ENCODE data around the gene DAAM1. TPM values are rescaled to one million over a fixed set of nuclear protein-coding genes. Genes with fewer than 3 reads are reported as not detected.

DAAM1 gene
- total and polyA plus RNA-seq, 12 donors = 22.8 to 102 (median 75.2) TPM

DNA sequence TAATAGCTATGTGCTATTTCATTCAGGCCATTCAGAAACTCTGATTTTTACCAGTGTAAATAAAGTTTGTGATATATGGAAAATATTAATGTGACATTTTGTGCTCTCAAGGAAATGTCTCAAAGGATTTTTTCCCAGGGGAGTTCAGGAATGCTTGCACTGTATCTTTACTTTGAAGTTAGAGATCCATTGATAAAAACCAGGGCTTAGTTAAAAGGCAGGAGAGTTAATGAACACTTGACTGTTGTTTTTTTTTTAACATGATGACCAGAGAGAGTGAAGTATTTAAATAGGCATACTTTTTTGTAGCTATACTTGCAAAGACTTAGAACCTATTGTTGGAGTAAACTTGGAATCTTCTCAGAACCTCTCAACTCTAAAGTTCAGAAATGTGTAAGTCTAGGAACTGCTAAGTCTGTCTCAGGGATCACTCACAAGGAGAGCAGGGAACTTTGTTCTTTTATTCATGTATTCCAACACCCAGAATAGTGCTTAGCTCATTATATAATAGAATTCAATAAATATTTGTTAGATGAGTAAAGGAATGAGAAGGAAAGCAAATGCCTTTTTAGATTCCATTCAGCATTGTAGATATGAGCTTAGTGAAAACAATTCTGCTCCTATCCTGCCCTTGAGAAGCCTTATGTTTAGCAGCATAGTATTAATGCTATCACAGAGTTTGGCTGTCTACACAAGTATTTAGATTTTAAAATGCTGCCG, 117.5 kb downstream of the DAAM1 start:
- ATAC-seq (peak in 3 of 8 donors; percentile 12 to 28 (median 15)), DNase-seq (no peak)
- no peaks in the 10 kb centered on the region for H3K36me3 ChIP-seq
- peaks cover 2 to 88% (median 57%) of the 10 kb centered on the region in 9 donors for H3K4me1 ChIP-seq
- intact Hi-C loops (cut with DNase I) = loop anchor here in 2 of 10 donors (10.0 kb wide), 1 partner anchor 111 kb away; no protein-coding TSS in a partner anchor
- no peaks in the 10 kb centered on the region for H3K27me3 ChIP-seq
- no peak overlapping the region for H3K4me3 ChIP-seq
- WGBS, 2 donors = 15 to 37% methylated on average over 1 of the region's 1 CpG
- H3K9me3 ChIP-seq = no peaks in the 10 kb centered on the region
- peak overlapping the region in 6 of 10 donors; percentile 20 to 47 (median 34) for H3K27ac ChIP-seq
- no peak for TF ChIP-seq CTCF (IDR thresholded peaks at IDR 0.05)

- H3K4me1 ChIP-seq = peaks cover 2 to 85% (median 50%) of the 10 kb centered on the region in 9 donors
- 82 to 96% methylated on average over 1 of the region's 1 CpG for WGBS, 2 donors
- ATAC-seq = peak in 1 of 8 donors; percentile 29
Measured at GRCh38 chr14:59306775-59307174, 118.3 kb downstream of the DAAM1 start.

GRCh38 chr14:59308086-59308485, 119.6 kb downstream of the DAAM1 start:
- H3K36me3 ChIP-seq = no peaks in the 10 kb centered on the region
- no peak for TF ChIP-seq CTCF (IDR thresholded peaks at IDR 0.05)
- DNase-seq (no peak), ATAC-seq (no peak)
- intact Hi-C loops (cut with DNase I) = loop anchor here in 2 of 10 donors (10.0 kb wide), 1 partner anchor 113 kb away; no protein-coding TSS in a partner anchor
- H3K27ac ChIP-seq = peak overlapping the region in 7 of 10 donors; percentile 11 to 59 (median 29)
- H3K27me3 ChIP-seq = no peaks in the 10 kb centered on the region
- peaks cover 2 to 85% (median 50%) of the 10 kb centered on the region in 9 donors for H3K4me1 ChIP-seq
- no peak overlapping the region for H3K4me3 ChIP-seq
- H3K9me3 ChIP-seq = no peaks in the 10 kb centered on the region

More at GRCh38 chr14:59306775-59307174, 118.3 kb downstream of the DAAM1 start:
- Histone ChIP-seq H3K27ac (peak overlapping the region in 5 of 10 donors; percentile 20 to 47 (median 34)), H3K36me3 (no peaks in the 10 kb centered on the region), H3K9me3 (no peaks in the 10 kb centered on the region), H3K27me3 (no peaks in the 10 kb centered on the region), H3K4me3 (no peak overlapping the region)
- DNase-seq = no peak
- TF ChIP-seq CTCF (IDR thresholded peaks at IDR 0.05) = no peak
- intact Hi-C loops (cut with DNase I) = loop anchor here in 2 of 10 donors (10.0 kb wide), 1 partner anchor 112 kb away; no protein-coding TSS in a partner anchor

DNA sequence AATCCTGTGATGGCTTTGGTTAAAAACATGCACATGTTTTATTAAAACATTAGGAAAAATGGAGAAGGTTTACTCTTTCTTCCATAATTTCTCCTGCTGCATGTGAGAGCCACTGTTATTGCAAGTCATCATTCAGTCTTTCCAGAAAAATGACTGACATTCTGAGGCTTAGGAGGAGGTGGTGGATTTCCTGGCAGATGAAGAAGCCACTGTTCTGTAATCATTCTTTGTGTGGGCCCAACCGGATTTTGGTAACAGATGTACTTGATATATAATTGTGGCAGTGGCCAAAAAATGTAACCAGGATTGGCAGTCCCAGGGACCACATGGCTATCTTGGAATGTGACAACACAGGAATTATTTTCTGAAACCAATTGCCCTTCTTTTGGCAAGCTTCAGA, 120.2 kb downstream of the DAAM1 start:
- peaks cover 6 to 88% (median 54%) of the 10 kb centered on the region in 9 donors for H3K4me1 ChIP-seq
- no peak overlapping the region for H3K4me3 ChIP-seq
- 22 to 26% methylated on average over 1 of the region's 1 CpG for WGBS, 2 donors
- TF ChIP-seq CTCF (IDR thresholded peaks at IDR 0.05) = no peak
- H3K36me3 ChIP-seq = no peaks in the 10 kb centered on the region
- DNase-seq (no peak), ATAC-seq (peak in 1 of 8 donors; percentile 11)
- intact Hi-C loops (cut with DNase I) = loop anchor here in 2 of 10 donors (10.0 kb wide), 1 partner anchor 114 kb away; no protein-coding TSS in a partner anchor
- no peaks in the 10 kb centered on the region for H3K27me3 ChIP-seq
- H3K9me3 ChIP-seq = no peaks in the 10 kb centered on the region
- H3K27ac ChIP-seq = peak overlapping the region in 8 of 10 donors; percentile 11 to 59 (median 26)
